K562 (cell line): ENCODE measurements around the gene AFF1. TPM values are rescaled to one million over a fixed set of nuclear protein-coding genes. Genes with fewer than 3 reads are reported as not detected.

ENCODE experiments used
- ATAC-seq: fragments of 200-7000 bp; cut with Tn5 transposase; 3 replicates; pipeline ENCODE4 v1.9.1; 2020; ENCODE audit warnings: moderate library complexity
- BruUV-seq: library from RNA; stranded (reverse); fragments of 400-500 nt; replicated peaks from 2 replicates; lab custom pipeline; 2021; lab: Mats Ljungman, UMichigan
- CTCF ChIA-PET: fragments of 300-600 bp; formaldehyde crosslinking; extraction: SDS; loops from one replicate; lab custom pipeline; 2021; ENCODE audit warnings: low intra/inter-chr PET ratio; lab: Yijun Ruan, JAX
- POLR2A ChIA-PET: fragments of 300-600, 350-650 bp; sonication (Branson Sonifier 250); formaldehyde crosslinking; extraction: SDS; loops from one replicate; lab custom pipeline; 2021; ENCODE audit warnings: antibody characterized with exemption, inconsistent platforms; lab: Yijun Ruan, JAX
- DNase-seq, 4 experiments: peaks; one replicate each; pipeline versions ENCODE4 v3.0.0 to v3.0.0-alpha.2; 2011 to 2018; ENCODE audit warnings: low spot score in 3 of 4, mixed read lengths in 3 of 4; ENCODE audit errors: extremely low read depth in 1 of 4
- FAIRE-seq: peaks from 2 replicates; lab custom pipeline; 2011; peaks lifted over from hg19 to GRCh38; lab: Jason Lieb, UNC
- H2AFZ ChIP-seq: 2 replicates; pipeline ENCODE4 v1.6.0; 2011; ENCODE audit warnings: low read depth, low read length, control low read depth, inconsistent platforms
- H3K27ac ChIP-seq: fragments of 200-600 bp; 3 replicates; pipeline ENCODE4 v1.8.0; 2011; ENCODE audit warnings: low read depth, mild to moderate bottlenecking, control low read depth, inconsistent platforms, low read length, moderate library complexity, mixed read lengths; ENCODE audit errors: extremely low read depth
- H3K27me3 ChIP-seq, 2 experiments: fragments of 300-600 bp in 1 of 2; 2 replicates in 1 of 2; 3 replicates in 1 of 2; pipeline versions ENCODE4 v1.6.0 to v1.8.0; 2011; ENCODE audit warnings: inconsistent platforms in 2 of 2, low read length in 2 of 2, mild to moderate bottlenecking in 1 of 2, mixed read lengths in 1 of 2, moderate library complexity in 1 of 2; ENCODE audit not compliant: control insufficient read depth in 2 of 2, insufficient read depth in 2 of 2
- H3K36me3 ChIP-seq: fragments of 300-600 bp; 3 replicates; pipeline ENCODE4 v1.8.0; 2011; ENCODE audit warnings: mild to moderate bottlenecking, low read length, inconsistent platforms; ENCODE audit not compliant: control insufficient read depth, insufficient read depth
- H3K4me1 ChIP-seq, 2 experiments: fragments of 200-600 bp in 1 of 2; replicated peaks in 1 of 2; 2 replicates in 1 of 2; 3 replicates in 1 of 2; pipeline versions ENCODE4 v1.5.1 to v1.8.0; 2011; ENCODE audit warnings: inconsistent platforms in 2 of 2, low read length in 2 of 2, mild to moderate bottlenecking in 1 of 2, mixed read lengths in 1 of 2, moderate library complexity in 1 of 2; ENCODE audit not compliant: control insufficient read depth in 2 of 2, insufficient read depth in 2 of 2
- H3K4me2 ChIP-seq: 2 replicates; pipeline ENCODE4 v1.6.1; 2011; ENCODE audit warnings: low read length, control low read depth, inconsistent platforms, mixed read lengths; ENCODE audit not compliant: insufficient read depth
- H3K4me3 ChIP-seq: fragments of 200-600 bp; sonication (generic), shearing (Covaris generic); 2 replicates; pipeline ENCODE4 v1.5.1; 2016; ENCODE audit warnings: control low read depth, inconsistent platforms
- H3K79me2 ChIP-seq: fragments of 200-600 bp; 3 replicates; pipeline ENCODE4 v1.8.0; 2011; ENCODE audit warnings: low read length, inconsistent platforms; ENCODE audit not compliant: control insufficient read depth, insufficient read depth
- H3K9ac ChIP-seq, 2 experiments: 2 replicates each; pipeline versions ENCODE4 v1.6.0 to v1.6.1; 2011; ENCODE audit warnings: low read depth in 2 of 2, low read length in 2 of 2, control low read depth in 1 of 2, inconsistent platforms in 1 of 2, mild to moderate bottlenecking in 1 of 2, mixed read lengths in 1 of 2; ENCODE audit not compliant: insufficient read depth in 1 of 2
- H3K9me1 ChIP-seq: one replicate; pipeline ENCODE4 v1.6.0; 2011; ENCODE audit warnings: inconsistent platforms, mild to moderate bottlenecking, low read length, moderate library complexity; ENCODE audit not compliant: control insufficient read depth, insufficient read depth
- H3K9me3 ChIP-seq: replicated peaks from 2 replicates; pipeline ENCODE4 v1.5.1; 2011; ENCODE audit warnings: low read depth, low read length, inconsistent platforms; ENCODE audit not compliant: control insufficient read depth, insufficient read depth
- H4K20me1 ChIP-seq: replicated peaks from 2 replicates; pipeline ENCODE4 v1.6.1; 2011; ENCODE audit warnings: low read length, inconsistent platforms, mixed read lengths; ENCODE audit not compliant: control insufficient read depth, insufficient read depth
- CHAMP1 ChIP-seq: fragments of 450-650 bp; IDR thresholded peaks from 2 replicates; pipeline ENCODE4 v1.6.1; 2016; ENCODE audit warnings: mild to moderate bottlenecking
- DNMT1 ChIP-seq: fragments of 450-650 bp; IDR thresholded peaks from 2 replicates; pipeline ENCODE4 v1.6.1; 2016; ENCODE audit warnings: antibody characterized with exemption, mild to moderate bottlenecking
- NR2C2 ChIP-seq, 2 experiments: fragments of 200-800 bp in 1 of 2; sonication (Bioruptor generic) in 1 of 2; sonication (generic) in 1 of 2; formaldehyde crosslinking in 1 of 2; IDR thresholded peaks; 2 replicates each; pipeline versions ENCODE4 v1.6.1 to v1.8.0; 2016 to 2022; ENCODE audit warnings: mild to moderate bottlenecking in 1 of 2, missing compliant biosample characterization in 1 of 2, missing genetic modification characterization in 1 of 2, missing genetic modification reagents in 1 of 2
- SMAD2 ChIP-seq: fragments of 150-350 bp; IDR thresholded peaks from 2 replicates; pipeline ENCODE4 v1.6.1; 2014; ENCODE audit warnings: low read depth, mild to moderate bottlenecking, low read length
- SMARCB1 ChIP-seq: IDR thresholded peaks from 2 replicates; pipeline ENCODE4 v1.6.1; 2011; ENCODE audit warnings: improper control_type of control experiment, low read depth; ENCODE audit not compliant: insufficient read length
- TEAD4 ChIP-seq, 2 experiments: sonication (generic) in 1 of 2; formaldehyde crosslinking in 1 of 2; IDR thresholded peaks; 2 replicates each; pipeline versions ENCODE4 v1.6.1 to v1.8.0; 2012 to 2022; ENCODE audit warnings: borderline replicate concordance in 1 of 2, inconsistent platforms in 1 of 2, low read length in 1 of 2, mild to moderate bottlenecking in 1 of 2, missing genetic modification reagents in 1 of 2
- ZBTB34 ChIP-seq: fragments of 250-450 bp; sonication (Bioruptor Pico); IDR thresholded peaks from 2 replicates; pipeline ENCODE4 v1.8.0; 2021; ENCODE audit warnings: mild to moderate bottlenecking, moderate library complexity
- WGBS: fragments of 100-300 bp; shearing (Covaris generic); methylation state at CpG from one replicate; pipeline ENCODE4 v1.1.6; 2016; ENCODE audit warnings: low coverage, mixed read lengths; ENCODE audit not compliant: insufficient coverage; ENCODE audit errors: missing lambda C conversion rate; 5-methylcytosine and 5-hydroxymethylcytosine counted together
- in situ Hi-C: fragments of 300-500 bp; cut with MboI; formaldehyde crosslinking; loops from 4 replicates; pipeline ENCODE4 v1.15.0; 2018; ENCODE audit warnings: inconsistent platforms, mixed read lengths
- intact Hi-C: fragments of 100-400 bp; cut with micrococcal nuclease; formaldehyde crosslinking; loops from 2 replicates; pipeline ENCODE4 v1.14.2; 2022
- polyA plus RNA-seq, 8 experiments: library from polyadenylated mRNA; depleted of rRNA in 4 of 8; stranded (reverse) in 5 of 8; unstranded in 3 of 8; fragments of >200 nt; fragmentation: Nextera tagmentation in 2 of 8; fragmentation: Illumina TruSeq in 1 of 8; extraction: Ambion mirVana in 2 of 8; extraction: Trizol in 1 of 8; gene quantifications; 2 replicates each; pipeline versions ENCODE4 v1.2.1 to v1.2.3, GENCODE V29; 2011 to 2014; ENCODE audit warnings: inconsistent platforms in 1 of 8, missing spikeins in 1 of 8
- total RNA-seq, 7 experiments: library from RNA; depleted of rRNA in 6 of 7; stranded (reverse); fragments of >200 nt in 6 of 7; fragmentation: Illumina TruSeq in 2 of 7; extraction: Trizol in 2 of 7; gene quantifications; 2 replicates each; pipeline versions ENCODE4 v1.2.1 to v1.2.3, GENCODE V29; 2011 to 2021; ENCODE audit warnings: low replicate concordance in 1 of 7
- TF ChIP-seq, protein P1 (sequence below): fragments of 250-450 bp; sonication (Bioruptor Pico); IDR thresholded peaks from 2 replicates; pipeline ENCODE4 v1.4.0; 2020; ENCODE audit warnings: mild to moderate bottlenecking, moderate library complexity

AFF1 gene
- total and polyA plus RNA-seq, 9 of the 15 experiments (the other 6 are each of a cell fraction or from before 2014, with no cell fraction given) = 4.1 to 47.5 (median 17.2) TPM

DNA sequence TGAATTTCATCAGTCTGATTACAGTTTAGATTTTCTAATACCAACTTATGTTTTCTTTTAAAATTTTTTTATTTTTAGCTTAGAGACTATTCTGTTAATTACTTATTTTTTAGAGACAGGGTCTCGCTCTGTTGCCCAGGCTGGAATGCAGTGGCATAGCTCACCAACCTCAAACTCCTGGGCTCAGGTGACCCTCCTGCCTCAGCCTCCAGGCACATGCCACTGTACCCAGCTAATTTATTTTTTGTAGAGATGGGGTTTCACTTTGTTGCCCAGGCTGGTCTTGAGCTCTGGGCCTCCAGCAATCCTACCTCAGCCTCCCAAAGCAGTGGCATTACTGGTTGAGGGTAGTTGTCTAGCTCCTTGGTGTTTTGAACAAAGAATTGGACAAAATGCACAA lies 183.6 kb downstream of the AFF1 start:
- Histone ChIP-seq H3K9me3 (no peaks in the 10 kb centered on the region), H3K9me1 (no peaks in the 10 kb centered on the region), H3K79me2 (no peaks in the 10 kb centered on the region; the same call in 2 of the 3 replicates), H3K9ac (no peak overlapping the region), H4K20me1 (no peaks in the 10 kb centered on the region), H3K27ac (no peak overlapping the region), H3K4me1 (peaks cover 0 to 4% of the 10 kb centered on the region in 2 experiments; a peak in 1 of 5 replicates), H3K4me3 (no peak overlapping the region), H2AFZ (no peak overlapping the region), H3K36me3 (peaks cover 82% of the 10 kb centered on the region), H3K27me3 (no peaks in the 10 kb centered on the region), H3K4me2 (no peak overlapping the region)
- intact Hi-C loops (no loop called here), in situ Hi-C loops (loop anchor here (25.0 kb wide), 1 partner anchor 606 kb away; no protein-coding TSS in a partner anchor)
- ChIA-PET POLR2A (interaction anchor here (0.7 kb wide), 1 partner anchor 22 kb away, joined by 3 read pairs; no protein-coding TSS in a partner anchor), CTCF (no interaction called here)
- ATAC-seq (no peak), DNase-seq (no peak), FAIRE-seq (no peak)
- TF ChIP-seq ZBTB34 (CRISPR knock-in tag) (no peak), TEAD4 (IDR thresholded peaks at IDR 0.05; ENCODE audit: low read length) (no peak), TEAD4 (CRISPR knock-in tag; IDR thresholded peaks at IDR 0.05; ENCODE audit: borderline replicate concordance) (no peak), CHAMP1 (no peak), SMARCB1 (no peak), NR2C2 (CRISPR knock-in tag; IDR thresholded peaks at IDR 0.05) (no peak), NR2C2 (tag; IDR thresholded peaks at IDR 0.05) (no peak), SMAD2 (no peak), DNMT1 (no peak)
- TF ChIP-seq, protein P1, sequence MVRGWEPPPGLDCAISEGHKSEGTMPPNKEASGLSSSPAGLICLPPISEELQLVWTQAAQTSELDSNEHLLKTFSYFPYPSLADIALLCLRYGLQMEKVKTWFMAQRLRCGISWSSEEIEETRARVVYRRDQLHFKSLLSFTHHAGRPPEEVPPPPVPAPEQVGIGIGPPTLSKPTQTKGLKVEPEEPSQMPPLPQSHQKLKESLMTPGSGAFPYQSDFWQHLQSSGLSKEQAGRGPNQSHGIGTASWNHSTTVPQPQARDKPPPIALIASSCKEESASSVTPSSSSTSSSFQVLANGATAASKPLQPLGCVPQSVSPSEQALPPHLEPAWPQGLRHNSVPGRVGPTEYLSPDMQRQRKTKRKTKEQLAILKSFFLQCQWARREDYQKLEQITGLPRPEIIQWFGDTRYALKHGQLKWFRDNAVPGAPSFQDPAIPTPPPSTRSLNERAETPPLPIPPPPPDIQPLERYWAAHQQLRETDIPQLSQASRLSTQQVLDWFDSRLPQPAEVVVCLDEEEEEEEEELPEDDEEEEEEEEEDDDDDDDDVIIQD (CRISPR knock-in tag) = no peak
- 80% methylated on average over 1 of the region's 1 CpG for WGBS
- no TSS peak for BruUV-seq
